Small intestine (tissue), 16 donors: ENCODE data around the gene KLK15. TPM values are rescaled to one million over a fixed set of nuclear protein-coding genes. Genes with fewer than 3 reads are reported as not detected.
A peak's percentile ranks its signal among the peaks of the same experiment; 100 is the strongest.

Experiments used
- DNase-seq, 2 donors: peaks; one replicate each; pipeline versions ENCODE4 v3.0.0 to v3.0.0-alpha.2; 2013
- FAIRE-seq: peaks from 2 replicates; lab custom pipeline; 2012; peaks lifted over from hg19 to GRCh38; lab: Jason Lieb, UNC
- H3K27ac ChIP-seq, 3 donors: one replicate each; pipeline ENCODE4 v1.5.1; 2013; ENCODE audit warnings: low read length in 2 of 3, mild to moderate bottlenecking in 2 of 3, control low read depth in 1 of 3, inconsistent platforms in 1 of 3, low read depth in 1 of 3, moderate library complexity in 1 of 3
- H3K27me3 ChIP-seq, 3 donors: one replicate each; pipeline ENCODE4 v1.6.1; 2013; ENCODE audit warnings: low read length in 3 of 3, inconsistent platforms in 1 of 3; ENCODE audit not compliant: control insufficient read depth in 3 of 3, insufficient read depth in 3 of 3
- H3K36me3 ChIP-seq, 3 donors: one replicate each; pipeline ENCODE4 v1.6.1; 2013; ENCODE audit warnings: low read length in 3 of 3, inconsistent platforms in 1 of 3, low read depth in 1 of 3, mild to moderate bottlenecking in 1 of 3, moderate library complexity in 1 of 3; ENCODE audit not compliant: control insufficient read depth in 3 of 3, insufficient read depth in 2 of 3
- H3K4me1 ChIP-seq, 3 donors: one replicate each; pipeline ENCODE4 v1.6.1; 2013; ENCODE audit warnings: low read length in 2 of 3, inconsistent platforms in 1 of 3, low read depth in 1 of 3, mild to moderate bottlenecking in 1 of 3, moderate library complexity in 1 of 3; ENCODE audit not compliant: control insufficient read depth in 3 of 3, insufficient read depth in 2 of 3
- H3K4me3 ChIP-seq, 3 donors: one replicate each; pipeline ENCODE4 v1.5.1; 2013; ENCODE audit warnings: low read length in 3 of 3, control low read depth in 1 of 3, inconsistent platforms in 1 of 3, low read depth in 1 of 3, mild to moderate bottlenecking in 1 of 3, moderate library complexity in 1 of 3
- H3K9me3 ChIP-seq, 2 donors: one replicate each; pipeline ENCODE4 v1.6.1; 2013; ENCODE audit warnings: low read depth in 1 of 2, low read length in 1 of 2; ENCODE audit not compliant: control insufficient read depth in 2 of 2, insufficient read depth in 1 of 2
- WGBS, 3 donors: extraction: QIAGEN DNeasy Blood & Tissue Kit; methylation state at CpG; one replicate each; pipeline ENCODE4 v1.1.7; 2013; 5-methylcytosine and 5-hydroxymethylcytosine counted together
- long read RNA-seq, 10 donors: transcript quantifications; one replicate each; lab custom pipeline, GENCODE V29; 2026
- polyA plus RNA-seq, 4 donors: library from polyadenylated mRNA; stranded (reverse) in 3 of 4; unstranded in 1 of 4; fragments of 200-250 nt in 3 of 4; fragments of 120-200 nt in 1 of 4; gene quantifications; one replicate each; pipeline versions ENCODE4 v1.2.1 to v1.2.3, GENCODE V29; 2013
- donor health status: healthy with polysubstance abuse.
- donor health status: control.
- donor health status: control.
- donor health status: Bipolar disorder and iron deficiency.
- donor health status: healthy.

KLK15 gene, protein sequence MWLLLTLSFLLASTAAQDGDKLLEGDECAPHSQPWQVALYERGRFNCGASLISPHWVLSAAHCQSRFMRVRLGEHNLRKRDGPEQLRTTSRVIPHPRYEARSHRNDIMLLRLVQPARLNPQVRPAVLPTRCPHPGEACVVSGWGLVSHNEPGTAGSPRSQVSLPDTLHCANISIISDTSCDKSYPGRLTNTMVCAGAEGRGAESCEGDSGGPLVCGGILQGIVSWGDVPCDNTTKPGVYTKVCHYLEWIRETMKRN
- polyA plus RNA-seq = under 1 TPM in 1 of 4 donors, not detected in 3; 0.24 TPM
- long read RNA-seq, donor 1 = 0 reads
- long read RNA-seq, donor 2 = 0 reads
- long read RNA-seq, donor 3 = 0 reads
- long read RNA-seq, donor 4 = 0 reads
- long read RNA-seq, donor 5 = 0 reads
- long read RNA-seq, donor 6 = 0 reads
- long read RNA-seq, donor 7 = 0 reads
- long read RNA-seq, donor 8 = 0 reads
- long read RNA-seq, donor 9 = 0 reads
- long read RNA-seq, donor 10 = 0 reads

DNA sequence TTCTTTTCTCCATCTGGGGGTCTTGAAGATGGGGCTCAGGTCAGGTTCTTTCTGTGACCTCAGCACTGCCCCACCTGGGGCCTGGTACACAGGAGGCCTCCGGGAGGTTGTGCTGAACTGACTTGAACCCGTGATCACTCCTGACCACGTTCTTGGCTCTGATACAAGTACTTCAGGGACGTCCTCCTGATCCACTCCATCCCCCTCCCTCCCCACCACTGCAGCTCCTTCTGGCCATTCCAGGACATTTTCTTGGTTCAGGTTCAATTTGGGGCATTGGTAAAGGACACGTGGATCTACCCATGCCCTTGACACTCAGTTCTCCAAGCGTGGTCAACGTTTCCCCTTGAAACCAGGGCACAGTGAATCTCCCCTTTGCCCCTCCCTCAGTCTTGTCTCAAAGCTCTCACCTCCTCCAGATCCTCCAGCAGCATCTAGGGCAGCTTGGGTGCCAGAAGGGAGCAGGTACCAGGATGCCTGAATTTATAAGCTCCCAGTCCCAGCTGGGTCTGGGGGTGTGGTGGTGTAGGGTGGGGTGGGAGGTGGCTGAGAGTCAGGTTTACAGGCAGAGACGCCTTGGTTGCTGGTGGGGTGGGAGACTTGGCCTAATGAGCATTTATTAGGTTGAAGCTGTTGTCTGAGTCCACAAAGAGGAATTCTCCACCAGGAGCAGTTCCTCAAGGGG lies at the start of gene KLK15:
Gene KLK15, minus strand, starts transcription at position 458 of the 685 bp plus-strand sequence. CDS start 2,082 bp downstream, outside the sequence.
- 60 to 72% (median 72%) methylated on average over 8 of the region's 8 CpGs for WGBS, 3 donors
- DNase-seq = no peak
- H3K27ac ChIP-seq = no peak within 1 kb of the TSS
- peaks cover 0 to 5% (median 4%) of the 10 kb centered on the region in 3 donors for H3K27me3 ChIP-seq
- H3K9me3 ChIP-seq = no peaks in the 10 kb centered on the region
- H3K4me3 ChIP-seq = no peak within 1 kb of the TSS
- FAIRE-seq = no peak
- H3K4me1 ChIP-seq = peaks cover 0 to 6% (median 0%) of the 10 kb centered on the region in 3 donors
- no peaks in the 10 kb centered on the region for H3K36me3 ChIP-seq

DNA sequence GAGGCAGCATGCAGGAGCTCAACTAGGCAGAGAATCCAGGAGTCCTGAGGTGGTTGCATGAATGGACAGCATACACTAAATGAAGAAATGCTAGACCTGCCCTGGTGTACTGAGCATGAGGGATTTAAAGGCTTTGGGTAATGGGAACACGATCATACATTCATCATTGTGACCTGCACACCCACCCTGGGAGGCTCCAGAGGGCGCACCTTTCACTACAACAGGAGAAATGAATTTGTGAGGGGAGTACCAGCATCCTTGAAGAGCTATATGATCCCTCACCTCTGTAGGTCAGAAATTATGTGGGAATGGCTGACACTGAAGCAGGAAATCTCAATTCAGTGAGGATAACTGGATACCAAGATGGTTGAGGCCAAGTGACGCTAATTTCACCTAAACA lies 48.8 kb upstream of the KLK15 start:
- Histone ChIP-seq H3K9me3 (no peaks in the 10 kb centered on the region), H3K4me3 (no peak overlapping the region), H3K36me3 (no peaks in the 10 kb centered on the region), H3K4me1 (no peaks in the 10 kb centered on the region), H3K27me3 (peaks cover 0 to 4% (median 0%) of the 10 kb centered on the region in 3 donors), H3K27ac (no peak overlapping the region)
- FAIRE-seq (no peak), DNase-seq (no peak)
- WGBS, 3 donors = 51 to 76% (median 66%) methylated on average over 3 of the region's 3 CpGs

DNA sequence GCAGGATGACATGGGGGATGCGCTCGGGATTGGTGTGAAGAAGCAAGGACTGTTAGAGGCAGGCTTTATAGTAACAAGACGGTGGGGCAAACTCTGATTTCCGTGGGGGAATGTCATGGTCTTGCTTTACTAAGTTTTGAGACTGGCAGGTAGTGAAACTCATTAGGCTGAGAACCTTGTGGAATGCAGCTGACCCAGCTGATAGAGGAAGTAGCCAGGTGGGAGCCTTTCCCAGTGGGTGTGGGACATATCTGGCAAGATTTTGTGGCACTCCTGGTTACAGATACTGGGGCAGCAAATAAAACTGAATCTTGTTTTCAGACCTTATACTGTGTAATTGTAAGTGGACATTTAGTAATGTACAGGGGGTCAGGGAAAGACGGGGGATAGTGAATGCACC lies 46.9 kb upstream of the KLK15 start:
- Histone ChIP-seq H3K4me1 (no peaks in the 10 kb centered on the region), H3K9me3 (no peaks in the 10 kb centered on the region), H3K36me3 (no peaks in the 10 kb centered on the region), H3K27me3 (peaks cover 0 to 10% (median 0%) of the 10 kb centered on the region in 3 donors), H3K4me3 (no peak overlapping the region), H3K27ac (no peak overlapping the region)
- WGBS, 3 donors = 56 to 74% (median 71%) methylated on average over 5 of the region's 5 CpGs
- DNase-seq = no peak
- FAIRE-seq = no peak

DNA sequence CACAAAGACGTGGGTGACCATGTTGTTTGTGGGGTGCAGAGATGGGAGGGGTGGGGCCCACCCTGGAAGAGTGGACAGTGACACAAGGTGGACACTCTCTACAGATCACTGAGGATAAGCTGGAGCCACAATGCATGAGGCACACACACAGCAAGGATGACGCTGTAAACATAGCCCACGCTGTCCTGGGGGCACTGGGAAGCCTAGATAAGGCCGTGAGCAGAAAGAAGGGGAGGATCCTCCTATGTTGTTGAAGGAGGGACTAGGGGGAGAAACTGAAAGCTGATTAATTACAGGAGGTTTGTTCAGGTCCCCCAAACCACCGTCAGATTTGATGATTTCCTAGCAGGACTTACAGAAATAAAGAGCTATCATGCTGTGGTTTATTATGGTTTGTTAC lies 45.5 kb upstream of the KLK15 start:
- no peak for DNase-seq
- no peaks in the 10 kb centered on the region for H3K9me3 ChIP-seq
- peaks cover 0 to 10% (median 0%) of the 10 kb centered on the region in 3 donors for H3K27me3 ChIP-seq
- no peaks in the 10 kb centered on the region for H3K36me3 ChIP-seq
- 56 to 71% (median 59%) methylated on average over 5 of the region's 5 CpGs for WGBS, 3 donors
- FAIRE-seq = no peak
- no peaks in the 10 kb centered on the region for H3K4me1 ChIP-seq
- H3K27ac ChIP-seq = no peak overlapping the region
- no peak overlapping the region for H3K4me3 ChIP-seq

DNA sequence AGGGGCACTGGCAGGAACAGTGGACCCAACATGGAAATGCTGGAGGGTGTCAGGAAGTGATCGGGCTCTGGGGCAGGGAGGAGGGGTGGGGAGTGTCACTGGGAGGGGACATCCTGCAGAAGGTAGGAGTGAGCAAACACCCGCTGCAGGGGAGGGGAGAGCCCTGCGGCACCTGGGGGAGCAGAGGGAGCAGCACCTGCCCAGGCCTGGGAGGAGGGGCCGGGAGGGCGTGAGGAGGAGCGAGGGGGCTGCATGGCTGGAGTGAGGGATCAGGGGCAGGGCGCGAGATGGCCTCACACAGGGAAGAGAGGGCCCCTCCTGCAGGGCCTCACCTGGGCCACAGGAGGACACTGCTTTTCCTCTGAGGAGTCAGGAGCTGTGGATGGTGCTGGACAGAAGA lies 44.0 kb upstream of the KLK15 start:
- 11 to 20% (median 19%) methylated on average over 8 of the region's 8 CpGs for whole genome bisulfite sequencing, 3 donors
- H3K27me3 ChIP-seq = peaks cover 0 to 10% (median 0%) of the 10 kb centered on the region in 3 donors
- peak in 1 of 2 donors; percentile 21 for DNase-seq
- no peaks in the 10 kb centered on the region for H3K9me3 ChIP-seq
- H3K27ac ChIP-seq = no peak overlapping the region
- no peaks in the 10 kb centered on the region for H3K36me3 ChIP-seq
- no peak overlapping the region for H3K4me3 ChIP-seq
- no peak for FAIRE-seq
- H3K4me1 ChIP-seq = no peaks in the 10 kb centered on the region

DNA sequence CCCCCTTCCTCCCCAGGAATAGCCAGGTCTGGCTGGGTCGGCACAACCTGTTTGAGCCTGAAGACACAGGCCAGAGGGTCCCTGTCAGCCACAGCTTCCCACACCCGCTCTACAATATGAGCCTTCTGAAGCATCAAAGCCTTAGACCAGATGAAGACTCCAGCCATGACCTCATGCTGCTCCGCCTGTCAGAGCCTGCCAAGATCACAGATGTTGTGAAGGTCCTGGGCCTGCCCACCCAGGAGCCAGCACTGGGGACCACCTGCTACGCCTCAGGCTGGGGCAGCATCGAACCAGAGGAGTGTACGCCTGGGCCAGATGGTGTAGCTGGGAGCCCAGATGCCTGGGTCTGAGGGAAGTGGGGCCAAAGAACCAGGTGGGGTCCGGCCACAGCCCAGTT lies 43.1 kb upstream of the KLK15 start:
- Histone ChIP-seq H3K4me3 (no peak overlapping the region), H3K27me3 (peaks cover 0 to 13% (median 0%) of the 10 kb centered on the region in 3 donors), H3K27ac (no peak overlapping the region), H3K9me3 (no peaks in the 10 kb centered on the region), H3K4me1 (no peaks in the 10 kb centered on the region), H3K36me3 (no peaks in the 10 kb centered on the region)
- DNase-seq (no peak), FAIRE-seq (no peak)
- WGBS, 3 donors = 74 to 85% (median 81%) methylated on average over 7 of the region's 7 CpGs

DNA sequence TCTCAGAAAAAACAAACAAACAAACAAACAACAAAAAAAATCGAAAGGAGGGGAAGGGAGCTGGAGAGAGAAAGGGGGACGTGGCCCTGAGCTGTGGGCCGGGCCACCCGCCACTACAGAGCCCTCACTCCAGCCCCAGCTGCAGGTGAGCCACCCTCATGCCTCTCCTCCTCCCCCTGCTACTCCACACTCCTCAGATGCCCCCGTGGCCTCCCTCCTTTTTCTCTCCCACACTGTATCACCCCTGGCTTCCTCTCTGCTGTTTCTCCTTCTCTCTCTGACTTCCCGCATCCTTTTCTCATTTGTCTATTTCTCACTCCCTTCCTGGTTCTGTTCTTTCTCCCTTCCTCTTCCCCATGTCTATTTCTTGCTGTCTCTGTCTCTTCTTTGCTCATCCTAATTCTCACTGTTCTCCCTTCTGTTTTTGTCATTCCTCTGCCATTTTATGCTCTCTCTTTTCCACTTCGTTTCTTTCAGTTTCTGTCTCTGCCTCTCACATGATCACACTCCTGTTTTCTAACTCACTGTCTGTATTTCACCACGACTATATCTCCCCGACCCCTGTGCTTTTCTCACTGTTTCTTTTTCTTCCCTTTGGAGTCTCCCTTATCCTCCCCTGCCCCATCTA lies 42.5 kb upstream of the KLK15 start:
- H3K4me1 ChIP-seq = no peaks in the 10 kb centered on the region
- H3K4me3 ChIP-seq = no peak overlapping the region
- peaks cover 0 to 13% (median 0%) of the 10 kb centered on the region in 3 donors for H3K27me3 ChIP-seq
- DNase-seq = no peak
- no peak overlapping the region for H3K27ac ChIP-seq
- no peaks in the 10 kb centered on the region for H3K36me3 ChIP-seq
- no peak for FAIRE-seq
- no peaks in the 10 kb centered on the region for H3K9me3 ChIP-seq
- WGBS, 3 donors = 41 to 52% (median 48%) methylated on average over 6 to 9 of the region's 9 CpGs

DNA sequence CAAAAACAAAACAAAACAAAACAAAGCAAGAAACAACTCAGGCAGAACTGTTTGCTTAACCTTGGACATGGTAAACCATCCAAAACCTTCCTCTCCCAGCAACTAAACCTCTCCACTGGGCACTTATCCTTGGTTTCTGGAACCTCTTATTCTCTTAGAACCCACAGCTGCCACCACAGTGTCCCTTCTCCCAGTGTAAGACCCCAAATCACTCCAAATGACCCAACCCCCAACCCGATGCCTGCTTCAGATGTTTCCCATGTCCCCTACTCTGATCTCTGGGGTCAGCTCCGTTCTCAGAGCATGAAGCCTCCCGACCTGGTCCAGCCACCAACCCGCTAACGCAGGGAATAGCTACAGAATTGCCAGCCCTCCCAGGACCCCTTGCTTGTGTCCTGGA lies 40.8 kb upstream of the KLK15 start:
- DNase-seq (no peak), FAIRE-seq (no peak)
- 70 to 86% (median 76%) methylated on average over 5 of the region's 5 CpGs for WGBS, 3 donors
- no peak overlapping the region for H3K4me3 ChIP-seq
- H3K4me1 ChIP-seq = no peaks in the 10 kb centered on the region
- no peak overlapping the region for H3K27ac ChIP-seq
- H3K36me3 ChIP-seq = no peaks in the 10 kb centered on the region
- H3K9me3 ChIP-seq = no peaks in the 10 kb centered on the region
- H3K27me3 ChIP-seq = peaks cover 0 to 22% (median 0%) of the 10 kb centered on the region in 3 donors
